GM12878 (cell line): ENCODE results near the gene DYNLT4.

Experiments used
- ASH2L ChIP-seq: fragments of 300-600, 200-600 bp; sonication (generic); IDR thresholded peaks from 2 replicates; pipeline ENCODE4 v1.6.1; 2017; ENCODE audit warnings: low read depth, mild to moderate bottlenecking, borderline replicate concordance
- GATAD2B ChIP-seq: fragments of 450-650 bp; conservative IDR thresholded peaks from 2 replicates; pipeline ENCODE4 v1.6.1; 2017; ENCODE audit warnings: low read depth, mild to moderate bottlenecking, moderate library complexity
- MXI1 ChIP-seq: fragments of 150-350 bp; IDR thresholded peaks from 2 replicates; pipeline ENCODE4 v1.6.1; 2011; ENCODE audit warnings: low read depth, mild to moderate bottlenecking, inconsistent platforms, low read length, improper control_type of control experiment
- MYC ChIP-seq: IDR thresholded peaks from 2 replicates; pipeline ENCODE4 v1.6.1; 2011; ENCODE audit warnings: mild to moderate bottlenecking, low read length, moderate library complexity, inconsistent platforms; ENCODE audit not compliant: insufficient read depth, insufficient replicate concordance, insufficient read length, severe bottlenecking
- POLR2A ChIP-seq: IDR thresholded peaks from 2 replicates; pipeline ENCODE4 v1.6.1; 2011; ENCODE audit warnings: low read depth, mild to moderate bottlenecking, low read length
- TAF1 ChIP-seq: IDR thresholded peaks from 2 replicates; pipeline ENCODE4 v1.6.1; 2011; ENCODE audit warnings: mild to moderate bottlenecking, low read depth, low read length, borderline replicate concordance
- TCF3 ChIP-seq: IDR thresholded peaks from 2 replicates; pipeline ENCODE4 v1.6.1; 2012; ENCODE audit warnings: low read depth, mild to moderate bottlenecking, low read length, borderline replicate concordance; ENCODE audit not compliant: insufficient read depth
- YBX1 ChIP-seq: fragments of 450-650 bp; IDR thresholded peaks from 2 replicates; pipeline ENCODE4 v1.6.1; 2016; ENCODE audit warnings: antibody characterized with exemption
- TF ChIP-seq, protein P1 (sequence below): IDR thresholded peaks from 2 replicates; pipeline ENCODE4 v1.6.1; 2011; ENCODE audit warnings: borderline replicate concordance, low read depth, mild to moderate bottlenecking, moderate library complexity, low read length; ENCODE audit not compliant: insufficient read depth, poor library complexity, severe bottlenecking
- TF ChIP-seq, protein P2 (sequence below): IDR thresholded peaks from 2 replicates; pipeline ENCODE4 v1.6.1; 2011; ENCODE audit warnings: low read depth, low read length, improper control_type of control experiment, borderline replicate concordance
- TF ChIP-seq, protein P3 (sequence below), 3 experiments: IDR thresholded peaks in 2 of 3; conservative IDR thresholded peaks in 1 of 3; 2 replicates each; pipeline ENCODE4 v1.5.1; 2011; ENCODE audit warnings: low read depth in 3 of 3, low read length in 3 of 3, mild to moderate bottlenecking in 3 of 3, control low read depth in 2 of 3, moderate library complexity in 2 of 3, inconsistent platforms in 1 of 3, mixed read lengths in 1 of 3; ENCODE audit not compliant: control insufficient read depth in 2 of 3, insufficient read depth in 1 of 3; ENCODE audit errors: extremely low read depth in 1 of 3
- TF ChIP-seq, protein P4 (sequence below): IDR thresholded peaks from 2 replicates; pipeline ENCODE4 v1.6.1; 2011; ENCODE audit warnings: borderline replicate concordance, low read depth, mild to moderate bottlenecking, moderate library complexity, mixed read lengths, low read length; ENCODE audit not compliant: insufficient read depth; ENCODE audit errors: extremely low read length

DNA sequence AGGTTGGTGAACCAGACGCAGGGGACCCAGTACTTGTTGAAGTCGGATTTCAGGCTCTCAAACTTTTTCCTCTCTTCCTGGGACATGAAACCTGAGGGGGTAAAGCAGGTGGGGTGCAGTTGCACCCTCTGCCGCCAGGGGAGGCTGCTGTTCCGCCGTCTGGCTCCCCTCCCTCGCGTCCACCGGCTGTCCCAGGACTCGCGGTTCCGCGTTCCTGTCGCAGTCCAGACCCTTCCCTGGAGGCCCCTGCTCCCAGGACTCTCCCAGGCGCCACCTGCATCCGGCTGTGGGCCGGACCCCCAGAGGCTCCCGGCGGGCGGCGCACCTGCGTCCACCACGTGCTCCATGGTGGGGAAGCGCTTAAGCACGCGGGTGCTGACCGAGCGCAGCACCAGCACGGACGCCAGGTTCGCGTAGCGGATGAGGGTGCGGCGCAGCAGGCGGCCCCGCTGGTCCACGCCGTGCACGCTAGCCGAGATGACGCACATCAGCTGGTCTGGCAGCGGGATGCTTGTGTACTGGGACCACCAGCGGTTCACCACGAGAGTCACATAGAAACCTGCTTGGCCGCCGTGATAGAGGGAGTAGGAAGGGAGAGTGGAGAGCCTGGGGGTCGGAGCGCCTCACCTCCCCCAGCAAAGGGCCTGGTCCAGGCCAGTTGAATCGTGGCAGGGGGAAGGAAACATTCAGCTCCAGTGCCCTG is 20.9 kb downstream of the DYNLT4 start:
- peak; percentile 90 for TF ChIP-seq MYC
- TF ChIP-seq, protein P1, sequence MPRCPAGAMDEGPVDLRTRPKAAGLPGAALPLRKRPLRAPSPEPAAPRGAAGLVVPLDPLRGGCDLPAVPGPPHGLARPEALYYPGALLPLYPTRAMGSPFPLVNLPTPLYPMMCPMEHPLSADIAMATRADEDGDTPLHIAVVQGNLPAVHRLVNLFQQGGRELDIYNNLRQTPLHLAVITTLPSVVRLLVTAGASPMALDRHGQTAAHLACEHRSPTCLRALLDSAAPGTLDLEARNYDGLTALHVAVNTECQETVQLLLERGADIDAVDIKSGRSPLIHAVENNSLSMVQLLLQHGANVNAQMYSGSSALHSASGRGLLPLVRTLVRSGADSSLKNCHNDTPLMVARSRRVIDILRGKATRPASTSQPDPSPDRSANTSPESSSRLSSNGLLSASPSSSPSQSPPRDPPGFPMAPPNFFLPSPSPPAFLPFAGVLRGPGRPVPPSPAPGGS: no peak
- no peak for TF ChIP-seq TAF1
- TF ChIP-seq, protein P2, sequence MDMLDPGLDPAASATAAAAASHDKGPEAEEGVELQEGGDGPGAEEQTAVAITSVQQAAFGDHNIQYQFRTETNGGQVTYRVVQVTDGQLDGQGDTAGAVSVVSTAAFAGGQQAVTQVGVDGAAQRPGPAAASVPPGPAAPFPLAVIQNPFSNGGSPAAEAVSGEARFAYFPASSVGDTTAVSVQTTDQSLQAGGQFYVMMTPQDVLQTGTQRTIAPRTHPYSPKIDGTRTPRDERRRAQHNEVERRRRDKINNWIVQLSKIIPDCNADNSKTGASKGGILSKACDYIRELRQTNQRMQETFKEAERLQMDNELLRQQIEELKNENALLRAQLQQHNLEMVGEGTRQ: no peak; the same call in 1 of the 2 replicates
- peak; percentile 74 for TF ChIP-seq MXI1
- TF ChIP-seq GATAD2B: peak; percentile 83
- peak; percentile 89 for TF ChIP-seq TCF3
- no peak for TF ChIP-seq YBX1
- TF ChIP-seq, protein P3, sequence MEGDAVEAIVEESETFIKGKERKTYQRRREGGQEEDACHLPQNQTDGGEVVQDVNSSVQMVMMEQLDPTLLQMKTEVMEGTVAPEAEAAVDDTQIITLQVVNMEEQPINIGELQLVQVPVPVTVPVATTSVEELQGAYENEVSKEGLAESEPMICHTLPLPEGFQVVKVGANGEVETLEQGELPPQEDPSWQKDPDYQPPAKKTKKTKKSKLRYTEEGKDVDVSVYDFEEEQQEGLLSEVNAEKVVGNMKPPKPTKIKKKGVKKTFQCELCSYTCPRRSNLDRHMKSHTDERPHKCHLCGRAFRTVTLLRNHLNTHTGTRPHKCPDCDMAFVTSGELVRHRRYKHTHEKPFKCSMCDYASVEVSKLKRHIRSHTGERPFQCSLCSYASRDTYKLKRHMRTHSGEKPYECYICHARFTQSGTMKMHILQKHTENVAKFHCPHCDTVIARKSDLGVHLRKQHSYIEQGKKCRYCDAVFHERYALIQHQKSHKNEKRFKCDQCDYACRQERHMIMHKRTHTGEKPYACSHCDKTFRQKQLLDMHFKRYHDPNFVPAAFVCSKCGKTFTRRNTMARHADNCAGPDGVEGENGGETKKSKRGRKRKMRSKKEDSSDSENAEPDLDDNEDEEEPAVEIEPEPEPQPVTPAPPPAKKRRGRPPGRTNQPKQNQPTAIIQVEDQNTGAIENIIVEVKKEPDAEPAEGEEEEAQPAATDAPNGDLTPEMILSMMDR (IDR thresholded peaks at IDR 0.05 in 2 of 3, conservative IDR thresholded peaks at IDR 0.05 in 1 of 3; ENCODE audit: control insufficient read depth in 2 of 3, extremely low read depth in 1 of 3, insufficient read depth in 1 of 3, low read depth in 3 of 3, low read length in 3 of 3): peak; percentile 85 to 100 (median 99)
- TF ChIP-seq, protein P4, sequence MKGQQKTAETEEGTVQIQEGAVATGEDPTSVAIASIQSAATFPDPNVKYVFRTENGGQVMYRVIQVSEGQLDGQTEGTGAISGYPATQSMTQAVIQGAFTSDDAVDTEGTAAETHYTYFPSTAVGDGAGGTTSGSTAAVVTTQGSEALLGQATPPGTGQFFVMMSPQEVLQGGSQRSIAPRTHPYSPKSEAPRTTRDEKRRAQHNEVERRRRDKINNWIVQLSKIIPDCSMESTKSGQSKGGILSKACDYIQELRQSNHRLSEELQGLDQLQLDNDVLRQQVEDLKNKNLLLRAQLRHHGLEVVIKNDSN: peak; percentile 67
- TF ChIP-seq ASH2L: no peak
- peak; percentile 76 for TF ChIP-seq POLR2A
